Measurements from ENCODE around the gene TPP1. TPM values are rescaled to one million over a fixed set of nuclear protein-coding genes. Genes with fewer than 3 reads are reported as not detected.

Gene TPP1
- polyA plus RNA-seq, 2 donors, result 18.6 to 20.9 TPM

DNA sequence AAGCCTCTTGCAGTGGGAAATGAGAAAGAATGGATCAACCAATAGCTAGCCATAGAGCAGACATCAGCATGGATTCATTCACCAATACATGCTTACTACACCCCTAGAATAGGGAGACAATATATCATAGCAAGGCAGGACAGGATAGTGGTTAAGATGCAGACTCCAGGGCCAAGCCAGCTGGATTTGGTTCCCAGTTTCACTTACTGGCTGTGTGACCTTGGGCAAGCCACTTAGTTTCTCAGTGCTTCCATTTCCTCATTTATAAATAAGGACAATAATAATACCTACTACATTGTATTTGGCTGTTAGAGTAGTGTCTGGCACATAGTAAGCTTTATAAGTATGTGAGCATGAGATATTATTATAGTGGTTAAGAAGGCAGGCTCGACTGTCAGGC lies 29.3 kb upstream of the TPP1 start:
- H3K36me3 ChIP-seq (ENCODE audit: control insufficient read depth in 2 of 2, insufficient read depth in 2 of 2, low read length in 1 of 2), result no peaks in the 10 kb centered on the region
- 66 to 67% methylated on average over 1 of the region's 1 CpG for WGBS, 2 donors
- peaks cover 3 to 9% of the 10 kb centered on the region in 2 donors for H3K4me1 ChIP-seq (ENCODE audit: control insufficient read depth in 2 of 2, insufficient read depth in 2 of 2, low read length in 1 of 2)
- no peak overlapping the region for H3K4me3 ChIP-seq (ENCODE audit: low read depth in 1 of 2, low read length in 2 of 2)
- H3K27ac ChIP-seq (ENCODE audit: low read depth in 2 of 2, low read length in 1 of 2), result no peak overlapping the region
- no peaks in the 10 kb centered on the region for H3K9me3 ChIP-seq (ENCODE audit: control insufficient read depth in 2 of 2, insufficient read depth in 1 of 2, low read depth in 1 of 2, low read length in 1 of 2)
- H3K27me3 ChIP-seq (ENCODE audit: control insufficient read depth in 1 of 2, insufficient read depth in 2 of 2, low read length in 2 of 2), result no peaks in the 10 kb centered on the region

DNA sequence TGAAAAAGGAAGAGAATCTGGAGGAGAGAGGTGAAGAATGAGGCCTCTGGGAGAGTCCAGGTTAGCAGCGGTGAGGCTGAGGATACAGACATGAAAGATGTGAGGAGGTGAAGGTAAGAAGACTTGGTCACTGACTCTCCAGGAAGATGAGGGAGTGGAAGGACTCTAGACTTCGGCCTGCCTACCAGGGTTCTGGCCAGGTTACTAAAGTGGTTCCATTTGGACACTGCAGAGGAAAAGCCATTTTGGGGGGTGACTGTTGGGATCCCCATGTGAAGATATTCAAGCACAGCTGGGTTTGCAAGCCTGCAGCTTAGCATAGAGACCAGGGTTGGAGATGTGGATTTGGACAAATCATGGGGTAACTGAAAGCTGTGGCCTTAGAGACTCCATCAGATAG lies 28.6 kb upstream of the TPP1 start:
- peaks cover 3 to 9% of the 10 kb centered on the region in 2 donors for H3K4me1 ChIP-seq (ENCODE audit: control insufficient read depth in 2 of 2, insufficient read depth in 2 of 2, low read length in 1 of 2)
- 88 to 90% methylated on average over 2 of the region's 2 CpGs for WGBS, 2 donors
- no peaks in the 10 kb centered on the region for H3K27me3 ChIP-seq (ENCODE audit: control insufficient read depth in 1 of 2, insufficient read depth in 2 of 2, low read length in 2 of 2)
- no peak overlapping the region for H3K4me3 ChIP-seq (ENCODE audit: low read depth in 1 of 2, low read length in 2 of 2)
- H3K36me3 ChIP-seq (ENCODE audit: control insufficient read depth in 2 of 2, insufficient read depth in 2 of 2, low read length in 1 of 2), result no peaks in the 10 kb centered on the region
- H3K27ac ChIP-seq (ENCODE audit: low read depth in 2 of 2, low read length in 1 of 2), result no peak overlapping the region
- no peaks in the 10 kb centered on the region for H3K9me3 ChIP-seq (ENCODE audit: control insufficient read depth in 2 of 2, insufficient read depth in 1 of 2, low read depth in 1 of 2, low read length in 1 of 2)

DNA sequence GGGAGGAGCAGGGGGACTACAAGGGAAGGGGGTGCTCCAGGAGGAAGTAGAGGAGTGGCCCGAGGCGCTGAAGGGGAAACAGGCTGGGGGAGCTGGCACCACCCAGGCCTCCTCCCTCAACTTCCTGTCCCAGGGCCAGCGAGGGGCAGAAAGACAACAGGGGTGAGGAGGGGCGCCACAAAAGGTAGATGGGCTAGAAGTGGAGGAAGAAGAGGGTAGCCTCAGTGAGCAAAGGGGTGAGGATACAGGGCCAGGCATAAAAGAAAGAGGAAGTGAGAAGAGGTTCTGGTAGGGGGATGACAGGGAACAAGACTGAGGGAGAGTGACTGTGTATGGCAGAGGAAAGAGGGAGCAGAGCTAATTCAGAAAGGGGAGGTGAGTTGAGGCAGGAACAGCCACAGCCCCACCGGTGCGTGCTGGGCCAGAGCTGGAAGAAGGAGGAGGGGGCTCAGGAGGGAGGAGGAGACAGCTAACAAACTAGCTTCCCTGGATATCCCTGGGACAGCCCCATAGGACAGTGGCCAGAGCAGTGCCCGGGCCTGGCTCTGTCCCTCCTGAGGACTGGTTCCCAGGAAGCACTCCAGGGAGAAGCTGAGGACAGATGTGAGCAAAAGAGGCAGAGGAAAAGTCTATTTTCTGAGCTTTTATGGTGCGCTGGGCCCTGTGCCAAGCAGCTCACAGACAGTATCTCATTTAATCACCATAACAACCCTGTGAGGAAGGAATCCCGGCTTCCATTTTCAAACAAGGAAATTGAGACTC lies 27.9 kb upstream of the TPP1 start:
- Histone ChIP-seq H3K27me3 (ENCODE audit: control insufficient read depth in 1 of 2, insufficient read depth in 2 of 2, low read length in 2 of 2) (no peaks in the 10 kb centered on the region), H3K9me3 (ENCODE audit: control insufficient read depth in 2 of 2, insufficient read depth in 1 of 2, low read depth in 1 of 2, low read length in 1 of 2) (no peaks in the 10 kb centered on the region), H3K4me3 (ENCODE audit: low read depth in 1 of 2, low read length in 2 of 2) (no peak overlapping the region), H3K27ac (ENCODE audit: low read depth in 2 of 2, low read length in 1 of 2) (peak overlapping the region; percentile 45 to 57), H3K4me1 (ENCODE audit: control insufficient read depth in 2 of 2, insufficient read depth in 2 of 2, low read length in 1 of 2) (peaks cover 3 to 9% of the 10 kb centered on the region in 2 donors), H3K36me3 (ENCODE audit: control insufficient read depth in 2 of 2, insufficient read depth in 2 of 2, low read length in 1 of 2) (no peaks in the 10 kb centered on the region)
- 48 to 51% methylated on average over 9 of the region's 9 CpGs for WGBS, 2 donors

DNA sequence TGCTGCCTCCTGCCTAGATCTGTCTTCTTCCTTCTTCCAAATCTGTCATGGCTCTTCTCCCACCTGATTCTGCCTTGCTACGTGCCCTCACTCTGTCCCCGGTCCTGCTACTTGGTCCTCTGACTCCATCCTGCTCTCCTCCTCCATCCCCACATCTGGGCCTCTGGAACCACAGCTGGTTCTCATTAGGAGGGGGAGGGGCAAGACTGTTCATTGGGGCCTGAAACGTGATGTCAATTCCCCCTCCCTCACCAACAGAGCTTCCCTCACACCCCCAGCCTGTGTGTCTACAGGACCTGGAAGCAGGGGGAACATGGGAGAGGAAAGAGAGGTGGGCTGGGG lies 27.3 kb upstream of the TPP1 start:
- no peak overlapping the region for H3K4me3 ChIP-seq (ENCODE audit: low read depth in 1 of 2, low read length in 2 of 2)
- peaks cover 3 to 9% of the 10 kb centered on the region in 2 donors for H3K4me1 ChIP-seq (ENCODE audit: control insufficient read depth in 2 of 2, insufficient read depth in 2 of 2, low read length in 1 of 2)
- H3K27ac ChIP-seq (ENCODE audit: low read depth in 2 of 2, low read length in 1 of 2), result peak overlapping the region; percentile 45 to 57
- no peaks in the 10 kb centered on the region for H3K9me3 ChIP-seq (ENCODE audit: control insufficient read depth in 2 of 2, insufficient read depth in 1 of 2, low read depth in 1 of 2, low read length in 1 of 2)
- no peaks in the 10 kb centered on the region for H3K36me3 ChIP-seq (ENCODE audit: control insufficient read depth in 2 of 2, insufficient read depth in 2 of 2, low read length in 1 of 2)
- H3K27me3 ChIP-seq (ENCODE audit: control insufficient read depth in 1 of 2, insufficient read depth in 2 of 2, low read length in 2 of 2), result no peaks in the 10 kb centered on the region
- WGBS, 2 donors, result 41 to 54% methylated on average over 3 of the region's 3 CpGs

DNA sequence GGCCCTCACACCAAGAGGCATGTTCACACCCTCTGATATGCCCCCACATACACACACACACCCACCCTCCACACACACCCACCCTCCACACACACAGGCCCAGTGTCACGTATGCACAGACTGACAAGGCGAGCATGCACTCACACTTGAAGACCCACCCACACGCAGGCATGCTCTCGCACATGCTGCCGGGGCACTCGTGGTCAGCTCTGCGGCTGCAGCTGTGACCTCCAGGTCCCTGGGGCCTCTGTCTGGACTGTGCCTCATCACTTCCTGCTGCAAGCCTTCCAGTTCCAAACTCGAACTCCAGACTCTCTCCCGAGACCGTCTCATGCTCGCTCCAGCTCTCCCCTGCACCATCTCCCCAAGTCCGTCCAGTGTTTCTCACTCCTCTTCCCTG lies 26.8 kb upstream of the TPP1 start:
- Histone ChIP-seq H3K9me3 (ENCODE audit: control insufficient read depth in 2 of 2, insufficient read depth in 1 of 2, low read depth in 1 of 2, low read length in 1 of 2) (no peaks in the 10 kb centered on the region), H3K4me3 (ENCODE audit: low read depth in 1 of 2, low read length in 2 of 2) (no peak overlapping the region), H3K4me1 (ENCODE audit: control insufficient read depth in 2 of 2, insufficient read depth in 2 of 2, low read length in 1 of 2) (peaks cover 5 to 9% of the 10 kb centered on the region in 2 donors), H3K36me3 (ENCODE audit: control insufficient read depth in 2 of 2, insufficient read depth in 2 of 2, low read length in 1 of 2) (no peaks in the 10 kb centered on the region), H3K27ac (ENCODE audit: low read depth in 2 of 2, low read length in 1 of 2) (peak overlapping the region; percentile 35 to 45), H3K27me3 (ENCODE audit: control insufficient read depth in 1 of 2, insufficient read depth in 2 of 2, low read length in 2 of 2) (no peaks in the 10 kb centered on the region)
- 59 to 62% methylated on average over 12 of the region's 12 CpGs for WGBS, 2 donors

DNA sequence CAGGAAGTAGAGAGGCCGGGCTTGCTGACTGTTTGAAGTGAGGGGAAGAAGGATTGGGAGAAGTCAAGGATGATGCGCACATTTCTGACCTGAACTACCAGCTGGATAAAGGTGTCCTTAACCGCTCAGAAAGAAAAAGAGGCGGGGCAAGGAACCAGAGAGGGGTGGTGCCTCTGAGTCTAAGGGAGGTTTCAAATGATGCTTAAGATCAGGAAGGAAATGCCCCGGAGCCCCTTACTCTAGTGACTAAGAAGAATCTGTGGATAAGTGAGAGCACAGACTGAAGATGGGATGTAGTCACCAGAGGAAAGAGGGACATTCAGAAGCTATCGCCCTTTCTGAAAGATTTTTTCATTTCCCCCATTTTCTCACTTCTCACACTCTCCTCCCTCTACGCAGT lies 23.7 kb upstream of the TPP1 start:
- Histone ChIP-seq H3K9me3 (ENCODE audit: control insufficient read depth in 2 of 2, insufficient read depth in 1 of 2, low read depth in 1 of 2, low read length in 1 of 2) (no peaks in the 10 kb centered on the region), H3K36me3 (ENCODE audit: control insufficient read depth in 2 of 2, insufficient read depth in 2 of 2, low read length in 1 of 2) (peaks cover 0 to 2% of the 10 kb centered on the region in 2 donors), H3K27ac (ENCODE audit: low read depth in 2 of 2, low read length in 1 of 2) (no peak overlapping the region), H3K4me3 (ENCODE audit: low read depth in 1 of 2, low read length in 2 of 2) (no peak overlapping the region), H3K27me3 (ENCODE audit: control insufficient read depth in 1 of 2, insufficient read depth in 2 of 2, low read length in 2 of 2) (no peaks in the 10 kb centered on the region), H3K4me1 (ENCODE audit: control insufficient read depth in 2 of 2, insufficient read depth in 2 of 2, low read length in 1 of 2) (peaks cover 6 to 9% of the 10 kb centered on the region in 2 donors)
- 81 to 85% methylated on average over 7 of the region's 7 CpGs for WGBS, 2 donors

DNA sequence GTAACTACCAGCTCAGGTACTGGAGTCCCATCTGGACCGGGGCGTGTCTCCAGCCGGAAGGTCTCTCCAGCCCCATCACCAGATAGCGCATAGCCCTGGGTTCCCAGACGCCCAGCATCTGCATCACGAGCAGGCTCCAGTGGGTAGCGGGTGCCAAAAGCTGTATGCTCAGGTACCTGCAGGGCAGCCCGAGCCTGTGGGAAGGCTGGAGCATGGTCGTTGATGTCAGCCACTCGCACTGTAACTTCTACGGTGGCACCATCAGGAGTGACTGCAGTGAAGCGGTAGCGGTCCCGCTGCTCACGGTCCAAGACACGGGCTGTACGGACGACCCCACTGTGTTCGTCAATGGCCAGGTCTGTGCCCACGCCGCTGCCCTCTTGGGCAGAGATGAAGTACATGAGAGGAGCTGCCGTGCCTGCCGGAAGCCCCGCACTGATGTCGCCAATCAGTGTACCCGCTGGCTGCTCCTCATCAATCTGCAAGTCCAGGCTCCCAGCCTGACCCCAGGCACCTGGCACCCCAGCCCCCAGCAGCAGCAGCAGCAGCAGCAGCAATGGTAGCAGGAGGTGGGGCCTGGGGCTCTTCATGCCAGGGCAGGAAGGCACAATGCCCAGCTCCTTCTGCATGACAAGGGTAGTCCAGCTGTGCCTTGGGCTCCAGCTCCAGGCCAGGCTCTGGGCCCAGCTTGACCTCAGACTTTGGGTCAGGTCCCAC lies 21.9 kb upstream of the TPP1 start:
- Histone ChIP-seq H3K4me3 (ENCODE audit: low read depth in 1 of 2, low read length in 2 of 2) (no peak overlapping the region), H3K9me3 (ENCODE audit: control insufficient read depth in 2 of 2, insufficient read depth in 1 of 2, low read depth in 1 of 2, low read length in 1 of 2) (no peaks in the 10 kb centered on the region), H3K27me3 (ENCODE audit: control insufficient read depth in 1 of 2, insufficient read depth in 2 of 2, low read length in 2 of 2) (no peaks in the 10 kb centered on the region), H3K4me1 (ENCODE audit: control insufficient read depth in 2 of 2, insufficient read depth in 2 of 2, low read length in 1 of 2) (peaks cover 1 to 6% of the 10 kb centered on the region in 2 donors), H3K27ac (ENCODE audit: low read depth in 2 of 2, low read length in 1 of 2) (no peak overlapping the region), H3K36me3 (ENCODE audit: control insufficient read depth in 2 of 2, insufficient read depth in 2 of 2, low read length in 1 of 2) (peaks cover 0 to 2% of the 10 kb centered on the region in 2 donors)
- 95 to 96% methylated on average over 26 of the region's 26 CpGs for WGBS, 2 donors

DNA sequence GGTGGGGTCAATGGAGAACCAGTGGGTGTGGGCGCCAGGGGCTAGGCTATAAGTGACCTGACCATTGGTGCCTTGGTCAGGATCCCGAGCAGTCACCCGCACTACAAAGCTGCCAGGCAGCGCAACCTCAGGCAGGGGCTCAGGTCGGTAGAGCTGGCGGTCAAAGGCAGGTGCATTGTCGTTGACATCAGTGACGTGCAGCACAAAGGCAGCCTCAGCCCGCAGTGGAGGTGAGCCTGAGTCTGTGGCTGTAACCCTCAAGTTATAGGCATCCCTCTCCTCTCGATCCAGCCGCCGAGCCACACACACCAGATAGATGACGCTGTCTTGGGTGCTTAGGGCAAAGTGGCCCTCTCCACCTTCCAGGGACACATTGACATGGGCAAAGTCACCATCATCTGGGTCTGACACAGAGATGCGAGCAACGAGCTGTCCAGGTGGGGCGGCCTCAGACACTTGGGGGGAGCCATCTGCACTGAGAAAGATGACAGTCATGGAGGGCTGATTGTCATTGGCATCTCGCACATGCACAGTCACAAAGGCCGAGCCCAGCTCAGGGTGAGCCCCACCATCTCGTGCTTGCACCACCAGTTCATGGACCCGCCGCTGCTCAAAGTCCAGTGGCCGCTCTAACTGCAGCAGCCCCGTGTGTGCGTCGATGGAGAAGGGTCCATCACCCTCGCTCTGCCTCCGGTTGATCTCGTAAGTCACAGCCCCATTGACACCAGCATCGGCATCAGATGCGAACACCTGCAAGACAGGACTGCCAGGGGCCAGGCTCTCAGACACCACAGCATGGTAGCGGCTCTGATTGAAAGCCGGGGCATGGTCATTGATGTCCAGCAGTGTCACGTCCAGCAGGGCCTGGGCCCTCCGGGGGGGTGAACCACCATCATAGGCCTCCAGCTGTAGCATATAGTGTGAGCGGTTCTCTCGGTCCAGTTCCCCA lies 21.1 kb upstream of the TPP1 start:
- Histone ChIP-seq H3K9me3 (ENCODE audit: control insufficient read depth in 2 of 2, insufficient read depth in 1 of 2, low read depth in 1 of 2, low read length in 1 of 2) (no peaks in the 10 kb centered on the region), H3K27ac (ENCODE audit: low read depth in 2 of 2, low read length in 1 of 2) (no peak overlapping the region), H3K36me3 (ENCODE audit: control insufficient read depth in 2 of 2, insufficient read depth in 2 of 2, low read length in 1 of 2) (peaks cover 0 to 2% of the 10 kb centered on the region in 2 donors), H3K4me1 (ENCODE audit: control insufficient read depth in 2 of 2, insufficient read depth in 2 of 2, low read length in 1 of 2) (peaks cover 0 to 3% of the 10 kb centered on the region in 2 donors), H3K27me3 (ENCODE audit: control insufficient read depth in 1 of 2, insufficient read depth in 2 of 2, low read length in 2 of 2) (no peaks in the 10 kb centered on the region), H3K4me3 (ENCODE audit: low read depth in 1 of 2, low read length in 2 of 2) (no peak overlapping the region)
- 95 to 96% methylated on average over 36 of the region's 36 CpGs for WGBS, 2 donors

DNA sequence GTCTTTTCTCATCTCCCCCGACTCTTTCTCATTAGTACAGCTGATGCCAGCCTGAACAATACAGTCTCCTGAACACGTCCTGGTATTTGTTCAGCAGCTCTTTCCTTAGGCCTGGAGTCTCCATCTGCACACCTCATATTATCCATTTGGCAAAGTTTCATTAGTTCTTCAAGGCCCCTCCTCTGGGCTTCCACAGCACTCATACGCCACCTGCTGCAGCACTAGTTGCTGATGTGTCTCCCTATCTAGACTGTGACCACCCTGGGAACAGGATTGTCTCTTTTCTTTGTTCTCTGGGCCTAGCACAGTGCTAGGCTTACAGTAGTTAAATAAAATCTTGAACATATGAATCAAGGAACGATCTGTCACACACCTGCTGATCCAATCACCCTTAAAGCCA lies 19.2 kb upstream of the TPP1 start:
- Histone ChIP-seq H3K4me1 (ENCODE audit: control insufficient read depth in 2 of 2, insufficient read depth in 2 of 2, low read length in 1 of 2) (peaks cover 0 to 3% of the 10 kb centered on the region in 2 donors), H3K4me3 (ENCODE audit: low read depth in 1 of 2, low read length in 2 of 2) (no peak overlapping the region), H3K36me3 (ENCODE audit: control insufficient read depth in 2 of 2, insufficient read depth in 2 of 2, low read length in 1 of 2) (peaks cover 0 to 2% of the 10 kb centered on the region in 2 donors), H3K9me3 (ENCODE audit: control insufficient read depth in 2 of 2, insufficient read depth in 1 of 2, low read depth in 1 of 2, low read length in 1 of 2) (no peaks in the 10 kb centered on the region), H3K27ac (ENCODE audit: low read depth in 2 of 2, low read length in 1 of 2) (no peak overlapping the region), H3K27me3 (ENCODE audit: control insufficient read depth in 1 of 2, insufficient read depth in 2 of 2, low read length in 2 of 2) (no peaks in the 10 kb centered on the region)
- 71 to 74% methylated on average over 4 of the region's 4 CpGs for whole genome bisulfite sequencing, 2 donors

All from esophagus (tissue), 2 donors.